GM12878 (cell line): ENCODE measurements around the gene LAMP5.

Experiments used
- EZH2 ChIP-seq: IDR thresholded peaks from 2 replicates; pipeline ENCODE4 v1.6.1; 2012; ENCODE audit warnings: low read depth, mild to moderate bottlenecking, control low read depth, inconsistent platforms, low read length, borderline replicate concordance; ENCODE audit not compliant: control insufficient read depth
- FOS ChIP-seq: IDR thresholded peaks from 3 replicates; pipeline ENCODE4 v1.6.1; 2011; ENCODE audit warnings: borderline replicate concordance; ENCODE audit not compliant: insufficient read length; ENCODE audit errors: extremely low read depth
- POLR2AphosphoS5 ChIP-seq: IDR thresholded peaks from 2 replicates; pipeline ENCODE4 v1.6.1; 2011; ENCODE audit warnings: mild to moderate bottlenecking, low read length, inconsistent platforms
- STAT3 ChIP-seq: IDR thresholded peaks from 2 replicates; pipeline ENCODE4 v1.6.1; 2011; ENCODE audit warnings: low read depth, low read length, improper control_type of control experiment
- SUZ12 ChIP-seq: fragments of 200-600 bp; sonication (generic); IDR thresholded peaks from one replicate; pipeline ENCODE4 v1.6.1; 2018; ENCODE audit warnings: antibody characterized with exemption, mild to moderate bottlenecking; ENCODE audit not compliant: unreplicated experiment
- ZNF687 ChIP-seq: fragments of 450-650 bp; IDR thresholded peaks from 2 replicates; pipeline ENCODE4 v1.6.1; 2017; ENCODE audit warnings: mild to moderate bottlenecking, moderate library complexity
- TF ChIP-seq, protein P1 (sequence below), 3 experiments: IDR thresholded peaks in 2 of 3; conservative IDR thresholded peaks in 1 of 3; 2 replicates each; pipeline ENCODE4 v1.5.1; 2011; ENCODE audit warnings: low read depth in 3 of 3, low read length in 3 of 3, mild to moderate bottlenecking in 3 of 3, control low read depth in 2 of 3, moderate library complexity in 2 of 3, inconsistent platforms in 1 of 3, mixed read lengths in 1 of 3; ENCODE audit not compliant: control insufficient read depth in 2 of 3, insufficient read depth in 1 of 3; ENCODE audit errors: extremely low read depth in 1 of 3

- TF ChIP-seq, protein P1, sequence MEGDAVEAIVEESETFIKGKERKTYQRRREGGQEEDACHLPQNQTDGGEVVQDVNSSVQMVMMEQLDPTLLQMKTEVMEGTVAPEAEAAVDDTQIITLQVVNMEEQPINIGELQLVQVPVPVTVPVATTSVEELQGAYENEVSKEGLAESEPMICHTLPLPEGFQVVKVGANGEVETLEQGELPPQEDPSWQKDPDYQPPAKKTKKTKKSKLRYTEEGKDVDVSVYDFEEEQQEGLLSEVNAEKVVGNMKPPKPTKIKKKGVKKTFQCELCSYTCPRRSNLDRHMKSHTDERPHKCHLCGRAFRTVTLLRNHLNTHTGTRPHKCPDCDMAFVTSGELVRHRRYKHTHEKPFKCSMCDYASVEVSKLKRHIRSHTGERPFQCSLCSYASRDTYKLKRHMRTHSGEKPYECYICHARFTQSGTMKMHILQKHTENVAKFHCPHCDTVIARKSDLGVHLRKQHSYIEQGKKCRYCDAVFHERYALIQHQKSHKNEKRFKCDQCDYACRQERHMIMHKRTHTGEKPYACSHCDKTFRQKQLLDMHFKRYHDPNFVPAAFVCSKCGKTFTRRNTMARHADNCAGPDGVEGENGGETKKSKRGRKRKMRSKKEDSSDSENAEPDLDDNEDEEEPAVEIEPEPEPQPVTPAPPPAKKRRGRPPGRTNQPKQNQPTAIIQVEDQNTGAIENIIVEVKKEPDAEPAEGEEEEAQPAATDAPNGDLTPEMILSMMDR (IDR thresholded peaks at IDR 0.05 in 2 of 3, conservative IDR thresholded peaks at IDR 0.05 in 1 of 3; ENCODE audit: control insufficient read depth in 2 of 3, extremely low read depth in 1 of 3, insufficient read depth in 1 of 3, low read depth in 3 of 3, low read length in 3 of 3): no peak
- TF ChIP-seq EZH2: no peak
- TF ChIP-seq POLR2AphosphoS5: no peak
- no peak for TF ChIP-seq SUZ12
- no peak for TF ChIP-seq FOS
- no peak for TF ChIP-seq ZNF687
- TF ChIP-seq STAT3: no peak
These were observed 35.6 kb upstream of the LAMP5 start for GRCh38 chr20:9478771-9479170.
